NCI-H146 treated with DMSO at 0.1 percent for 48 hours (cell line): ENCODE results near the gene PRKAG2.
"Not testable (repeated sequence)": the region's sequence is repeated elsewhere in the genome, so short reads cannot be mapped to it uniquely, and the experiment has no call there.

Source experiments
- DNase-seq: peaks from one replicate; lab custom pipeline; 2025; ENCODE audit not compliant: unreplicated experiment; lab: John Stamatoyannopoulos, UW

The PRKAG2 gene

DNA sequence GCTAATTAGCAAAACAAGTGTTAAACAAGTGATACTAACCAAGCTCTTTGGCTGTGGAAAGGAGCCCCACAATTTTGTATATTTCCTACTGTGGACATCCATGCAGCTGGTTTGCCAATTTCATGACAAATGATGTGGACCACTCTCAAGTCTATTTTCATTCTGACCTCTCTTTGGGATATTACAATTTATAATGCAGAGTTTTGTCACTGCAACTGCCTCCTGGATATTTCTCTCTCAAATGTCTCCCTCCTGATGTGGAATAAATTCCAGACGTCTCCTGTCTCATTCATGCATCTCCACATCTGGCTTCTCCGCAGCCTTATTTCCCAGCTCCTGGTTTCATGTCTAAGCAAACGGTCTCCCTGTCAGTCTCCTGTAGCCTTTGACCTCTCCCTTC is 276.6 kb downstream of the PRKAG2 start:
- DNase-seq, result no peak

DNA sequence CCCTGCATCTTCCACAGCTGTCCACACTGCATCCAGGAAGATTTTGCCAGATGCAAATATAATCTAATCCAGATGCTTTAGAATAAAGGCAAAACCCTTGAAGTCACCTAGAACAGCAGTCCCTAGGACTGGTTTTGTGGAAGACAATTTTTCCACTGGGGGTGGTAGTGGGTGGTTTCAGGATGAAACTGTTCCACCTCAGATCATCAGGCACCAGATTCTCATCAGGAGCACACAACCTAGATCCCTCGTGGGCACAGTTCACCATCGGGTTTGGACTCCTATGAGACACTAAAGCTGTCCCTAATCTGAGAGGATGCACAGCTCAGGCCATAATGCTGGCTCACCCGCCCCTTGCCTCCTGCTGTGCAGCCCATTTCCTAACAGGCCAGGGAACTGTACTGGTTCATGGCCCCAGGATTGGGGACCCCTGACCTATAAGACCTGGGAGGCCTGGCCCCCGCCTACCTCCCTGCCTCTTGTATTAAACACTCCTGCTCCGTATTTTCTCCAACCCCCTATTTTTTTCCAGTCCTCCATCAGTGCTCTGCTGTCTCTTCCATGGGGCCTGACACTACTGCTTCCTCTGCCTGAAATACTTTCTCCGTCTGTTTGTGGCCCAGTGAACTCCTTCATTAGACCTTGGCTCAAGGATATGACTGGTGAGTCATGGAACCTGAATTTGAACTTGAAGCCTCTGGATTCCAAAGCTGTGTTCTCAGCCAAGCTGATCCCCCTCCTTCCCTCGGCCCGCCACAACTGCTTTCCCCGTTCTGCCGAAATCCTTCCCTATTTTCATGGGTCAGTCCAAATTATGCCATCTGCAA is 277.3 kb downstream of the PRKAG2 start:
- DNase-seq, result no peak

DNA sequence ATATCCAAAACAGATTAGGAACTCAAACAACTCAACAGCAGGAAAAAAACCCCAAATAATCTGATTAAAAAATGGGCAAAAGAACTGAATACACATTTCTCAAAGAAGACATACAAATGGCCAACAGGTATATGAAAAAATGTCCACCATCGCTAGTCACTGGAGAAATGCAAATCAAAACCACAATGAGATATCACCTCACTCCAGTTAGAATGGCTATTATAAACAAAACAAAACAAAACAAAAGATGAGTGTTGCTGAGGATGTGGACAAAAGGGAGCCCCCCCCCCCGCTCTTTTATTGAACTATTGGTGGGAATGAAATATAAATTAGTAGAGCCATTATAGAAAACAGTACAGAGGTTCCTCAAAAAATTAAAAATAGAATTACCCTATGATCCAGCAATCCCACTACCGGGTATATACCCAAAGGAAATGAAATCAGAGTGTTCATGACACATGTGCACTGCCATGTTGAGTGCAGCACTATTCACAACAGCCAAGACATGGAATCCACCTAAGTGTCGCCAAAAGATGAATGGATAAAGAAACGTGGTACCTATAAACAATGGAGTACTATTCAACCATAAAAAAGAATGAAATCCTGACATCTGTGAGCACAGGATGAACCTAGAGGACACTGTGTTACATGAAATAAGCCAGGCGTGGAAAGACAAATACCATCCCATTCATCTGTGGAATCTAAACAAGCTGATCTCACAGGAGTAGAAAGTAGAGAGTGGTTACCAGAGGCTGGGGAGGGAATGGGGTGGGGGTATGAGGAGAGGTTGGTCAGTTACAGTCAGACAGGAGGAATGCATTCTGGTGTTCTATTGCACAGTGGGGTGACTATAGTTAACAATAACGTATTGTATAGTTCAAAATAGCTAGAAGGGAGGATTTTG is 279.1 kb downstream of the PRKAG2 start:
- no peak for DNase-seq

DNA sequence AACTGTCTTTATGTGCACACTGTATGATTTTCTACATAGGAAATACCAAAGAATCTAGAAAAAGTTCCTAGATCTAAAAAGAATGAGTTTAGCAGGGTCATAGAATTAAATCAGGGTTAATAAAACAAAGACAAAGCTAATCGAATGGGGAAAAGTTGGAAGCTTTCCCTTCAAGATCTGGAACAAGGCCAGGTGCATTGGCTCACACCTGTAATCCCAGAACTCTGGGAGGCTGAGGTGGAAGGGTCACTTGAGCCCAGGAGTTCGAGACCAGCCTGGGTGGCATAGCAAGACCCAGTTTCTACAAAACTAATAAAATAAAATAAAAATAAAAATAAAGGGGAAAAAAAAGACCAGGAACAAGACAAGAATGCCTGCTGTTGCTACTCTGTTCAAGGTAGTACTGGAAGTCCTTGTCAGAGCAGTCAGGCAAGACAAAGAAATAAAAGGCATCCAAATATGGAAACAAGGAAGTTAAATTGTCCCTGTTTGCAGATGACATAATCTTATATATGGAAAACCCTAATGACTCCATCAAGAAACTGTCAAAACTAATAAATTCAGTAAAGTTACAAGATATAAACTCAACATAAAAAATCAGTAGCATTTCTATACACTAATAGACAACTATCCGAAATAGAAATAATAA is 281.1 kb downstream of the PRKAG2 start:
- DNase-seq, result no peak

DNA sequence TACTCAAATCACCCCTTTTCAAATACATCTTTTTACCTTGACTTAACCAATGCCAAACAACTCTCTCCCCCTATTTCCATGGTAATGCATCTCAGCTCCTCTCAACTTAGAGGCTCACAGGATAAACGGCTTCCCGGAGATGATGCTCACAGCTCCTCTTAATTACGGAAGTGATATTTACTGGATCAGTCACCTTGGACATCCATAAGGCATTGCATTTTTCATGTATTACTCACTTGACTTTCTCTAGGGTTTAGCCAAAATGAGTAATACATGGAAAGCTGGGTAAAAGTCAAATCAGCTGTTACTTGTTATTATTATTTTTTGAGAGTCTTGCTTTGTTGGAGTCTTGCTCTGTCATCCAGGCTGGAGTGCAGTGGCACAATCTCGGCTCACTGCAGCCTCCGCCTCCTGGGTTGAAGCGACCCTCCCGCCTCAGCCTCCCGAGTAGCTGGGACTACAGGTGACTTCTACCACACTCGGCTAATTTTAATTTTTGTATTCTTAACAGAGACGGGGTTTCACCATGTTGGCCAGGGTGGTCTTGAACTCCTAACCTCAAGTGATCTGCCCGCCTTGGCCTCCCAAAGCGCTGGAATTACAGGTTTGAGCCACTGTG is 283.9 kb downstream of the PRKAG2 start:
- no peak for DNase-seq

DNA sequence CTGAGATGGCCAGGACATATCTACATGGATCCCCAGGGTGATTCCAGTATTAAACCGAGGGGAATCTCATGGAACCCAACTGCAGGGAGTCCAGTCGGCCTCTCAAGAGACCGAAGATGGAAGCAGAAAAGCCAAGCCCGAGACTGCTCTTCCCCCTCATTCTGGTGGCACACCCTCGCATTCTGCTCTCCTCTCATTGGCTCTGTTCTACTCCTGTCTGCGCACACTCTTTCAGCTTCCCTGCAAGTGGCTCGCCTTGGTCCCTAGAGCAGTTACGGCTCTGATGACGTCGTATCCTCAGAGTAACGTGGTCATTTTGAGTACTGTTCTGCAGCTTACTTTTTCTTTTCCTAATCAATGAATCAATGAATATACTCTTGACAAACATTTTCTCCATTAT is 284.6 kb downstream of the PRKAG2 start:
- no peak for DNase-seq

DNA sequence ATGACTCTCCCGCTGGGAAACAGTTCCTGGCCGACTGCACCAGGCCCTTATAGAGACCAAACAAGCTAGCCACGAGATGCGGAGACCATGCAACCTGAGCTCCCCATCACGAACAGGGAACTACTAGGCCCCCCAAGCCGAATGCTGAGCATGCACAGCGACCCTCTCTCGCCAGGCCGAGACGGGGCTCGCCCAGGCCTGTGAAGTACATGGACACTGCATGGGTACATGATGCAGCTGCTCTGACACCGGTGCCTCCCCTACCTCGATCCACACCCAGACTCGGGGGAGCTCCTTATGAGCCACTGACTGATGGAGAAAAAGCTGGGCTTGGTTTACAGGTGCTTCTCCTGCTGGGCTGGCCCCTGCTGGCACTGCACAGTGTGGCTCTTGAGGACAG is 285.0 kb downstream of the PRKAG2 start:
- DNase-seq, result no peak

DNA sequence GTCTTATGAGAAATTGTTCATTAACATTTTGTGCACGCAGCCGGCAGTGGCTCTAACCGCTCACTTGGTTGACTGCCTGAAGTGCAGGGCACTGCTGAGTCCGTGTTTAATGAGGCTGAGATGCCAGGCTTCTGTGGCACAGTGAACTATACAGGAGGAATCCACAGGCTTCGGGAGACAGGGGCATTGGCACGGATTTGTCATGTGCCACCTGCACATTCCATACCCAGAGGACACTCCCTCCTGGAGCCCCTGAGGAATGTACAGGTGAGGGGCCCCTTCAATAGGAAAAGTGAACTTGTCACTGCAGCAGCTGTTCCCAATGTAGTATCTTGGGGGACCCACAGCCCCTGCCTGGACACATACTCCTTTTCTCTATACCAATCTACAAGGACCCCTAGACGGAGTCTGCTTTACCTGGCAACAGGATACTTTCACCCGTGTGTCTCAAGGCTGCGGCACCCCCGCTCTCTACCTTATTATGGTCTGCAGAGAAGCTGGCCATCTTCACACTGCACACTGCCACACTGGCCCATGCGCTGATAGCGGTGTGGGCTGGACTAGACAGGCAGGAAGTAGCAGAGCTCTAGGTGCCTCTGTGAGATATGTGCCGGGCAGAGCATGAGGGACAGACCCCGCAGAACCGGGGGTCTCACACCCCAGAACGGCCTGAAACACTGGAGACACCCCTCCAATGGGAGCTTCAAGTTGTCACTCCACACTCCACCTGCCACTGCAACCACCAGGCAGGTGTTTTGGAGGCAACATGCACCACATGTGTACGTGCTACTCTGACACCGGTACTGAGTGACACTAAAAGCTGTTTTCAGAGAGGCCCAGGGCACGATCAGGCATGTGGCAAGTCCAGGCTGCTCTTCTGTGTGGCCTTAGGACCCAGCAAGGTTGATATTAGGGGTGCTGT is 285.8 kb downstream of the PRKAG2 start:
- no peak for DNase-seq

DNA sequence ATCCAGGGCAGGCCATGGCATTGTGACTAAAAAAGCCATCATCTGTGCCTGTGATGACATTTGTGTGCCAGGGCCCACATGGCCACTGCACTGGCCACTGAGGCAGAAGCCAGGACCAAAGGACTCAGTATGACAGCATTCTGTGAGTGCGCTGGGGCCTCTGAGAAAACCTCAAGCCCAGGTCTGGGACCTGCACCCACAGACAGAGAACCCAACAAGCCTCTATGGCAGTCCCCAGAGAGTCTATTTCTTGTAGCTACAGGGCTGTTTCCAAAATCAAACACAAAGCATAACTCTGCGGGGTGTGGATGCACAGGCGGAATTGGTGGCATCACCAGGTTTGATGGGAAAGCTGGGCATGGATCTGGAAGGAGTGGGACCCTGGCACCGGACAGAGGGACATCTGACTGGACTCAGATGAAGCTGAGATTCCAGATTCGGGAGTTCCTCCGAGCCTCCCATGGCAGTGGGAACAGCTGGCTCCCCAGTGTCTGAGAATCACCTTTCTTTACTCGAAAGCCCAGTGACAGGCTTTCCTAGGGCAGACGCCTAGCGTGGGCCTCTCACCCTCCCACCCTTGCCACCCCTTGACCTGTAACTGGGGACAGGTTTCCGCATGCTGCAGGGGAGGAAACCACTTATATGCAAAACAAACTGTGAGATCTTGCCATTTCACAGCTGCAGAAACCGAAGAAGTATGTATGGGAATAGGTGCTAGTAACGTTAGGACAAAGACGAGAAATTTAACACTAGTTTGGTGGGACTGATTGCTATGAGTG is 286.7 kb downstream of the PRKAG2 start:
- DNase-seq, result no peak

DNA sequence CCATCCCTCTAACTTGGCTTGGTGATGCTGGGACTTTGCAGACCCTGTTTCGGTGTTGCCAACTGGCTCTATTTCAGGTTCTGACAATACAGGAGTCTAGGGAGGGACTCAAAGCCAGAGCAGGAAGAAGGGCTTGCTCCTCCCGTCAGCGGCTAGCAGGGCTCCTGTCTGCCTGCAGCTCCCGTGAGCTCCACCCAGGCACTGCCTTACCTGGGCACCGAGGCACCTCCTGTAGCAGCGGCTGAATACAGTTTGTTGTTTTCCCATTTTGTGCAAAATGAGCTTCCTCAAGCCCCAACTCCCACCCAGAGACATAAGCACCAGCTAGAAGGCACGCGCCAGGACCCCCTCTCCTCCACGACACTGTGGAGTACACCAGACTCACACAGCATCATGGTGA is 287.9 kb downstream of the PRKAG2 start:
- DNase-seq, result no peak

DNA sequence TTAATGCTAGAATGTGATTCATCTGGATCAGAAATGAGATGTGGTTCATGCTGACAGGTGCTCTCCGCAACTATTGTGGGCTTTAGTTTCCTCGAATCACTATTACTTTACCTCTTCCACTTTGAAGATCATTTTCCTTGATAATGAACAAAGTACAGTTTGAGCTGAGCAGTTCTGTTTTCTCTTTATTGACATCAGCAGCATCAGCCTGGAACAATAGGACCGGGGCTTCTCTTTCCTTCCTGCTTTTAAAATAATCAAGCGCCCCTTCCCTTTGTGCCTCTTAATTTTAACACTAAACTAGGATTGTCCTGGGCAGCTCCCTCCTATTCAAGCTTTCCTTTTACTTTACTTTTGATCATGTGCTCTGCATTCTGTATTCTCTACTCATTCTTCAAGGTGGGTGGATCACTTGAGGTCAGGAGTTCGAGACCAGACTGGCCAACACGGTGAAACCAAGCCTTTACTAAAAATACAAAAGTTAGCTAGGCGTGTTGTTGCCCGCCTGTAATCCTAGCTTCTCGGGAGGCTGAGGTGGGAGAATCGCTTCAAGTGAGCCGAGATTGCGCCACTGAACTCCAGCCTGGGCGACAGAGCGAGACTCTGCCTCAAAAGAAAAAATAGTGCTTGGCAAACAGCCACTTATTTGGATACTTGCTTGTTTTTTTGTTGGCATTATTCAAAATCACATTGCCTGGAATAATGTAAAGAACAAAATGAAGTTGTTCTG is 290.2 kb downstream of the PRKAG2 start:
- no peak for DNase-seq

DNA sequence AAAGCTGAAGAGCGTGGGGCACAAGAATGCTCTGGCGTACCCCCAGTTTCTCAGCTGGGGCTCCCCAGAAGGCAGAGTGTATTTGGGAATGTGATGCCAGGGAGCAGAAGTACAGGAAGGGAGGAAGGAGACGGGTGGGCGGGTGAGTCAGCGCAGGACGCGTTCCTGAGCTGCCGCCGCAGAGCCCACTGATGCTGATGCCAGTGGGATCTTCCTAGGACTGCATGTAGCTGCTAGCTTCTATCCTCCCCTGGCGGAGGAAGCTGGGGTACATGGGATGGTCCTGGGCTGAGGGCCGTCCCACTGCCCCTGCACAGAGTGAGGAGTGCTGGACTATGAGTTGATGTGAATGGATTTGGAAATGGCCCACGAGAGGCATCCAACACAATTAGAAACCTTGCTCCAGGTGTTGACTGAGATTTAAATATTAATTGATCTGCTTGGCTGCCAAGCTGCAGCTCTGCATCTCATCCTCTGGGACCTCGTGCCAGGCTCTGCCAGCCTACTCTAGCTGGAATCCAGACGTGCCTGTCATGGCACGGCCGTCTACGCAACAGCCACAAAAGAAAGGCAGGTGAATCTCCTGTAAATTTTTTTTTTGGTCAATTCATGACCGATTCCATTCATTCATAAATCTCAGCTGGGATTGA is 291.0 kb downstream of the PRKAG2 start:
- DNase-seq, result no peak

DNA sequence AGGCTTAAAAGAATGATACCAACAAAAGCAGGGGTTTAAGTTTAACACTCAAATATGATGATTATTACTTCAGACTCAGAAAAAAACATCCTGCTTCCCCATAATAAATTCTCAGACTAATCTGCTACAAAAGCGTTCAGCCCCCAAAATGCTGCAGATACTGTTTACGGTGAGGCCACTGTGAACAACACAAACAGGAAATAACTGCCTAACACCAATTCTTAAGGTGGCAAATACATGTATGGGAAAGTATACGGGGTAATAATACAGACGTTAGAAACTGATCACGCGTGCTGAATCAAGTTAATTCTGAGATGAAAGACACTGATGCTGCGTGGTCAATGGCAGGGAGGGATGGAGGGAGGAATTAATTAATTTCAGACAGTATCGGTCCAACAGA is 295.2 kb downstream of the PRKAG2 start:
- no peak for DNase-seq

DNA sequence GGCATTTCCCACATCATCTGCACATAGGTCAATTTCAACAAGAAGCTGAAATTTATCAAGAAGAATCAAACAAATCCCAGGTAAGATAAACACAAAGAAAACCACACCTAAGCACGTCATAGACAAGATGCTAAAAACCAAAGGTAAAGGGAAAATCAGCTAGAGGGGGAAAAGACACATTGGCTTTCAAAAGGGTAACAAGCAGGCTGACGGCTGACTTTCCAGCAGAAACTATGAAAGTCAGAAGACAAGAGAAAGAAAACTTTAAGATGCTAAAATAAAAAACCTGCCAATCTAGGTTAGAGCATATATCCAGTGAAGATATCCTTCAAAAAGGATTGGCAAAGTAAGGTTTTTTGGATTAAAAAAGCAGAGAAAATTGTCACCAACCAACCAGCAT is 297.3 kb downstream of the PRKAG2 start:
- DNase-seq, result no peak

DNA sequence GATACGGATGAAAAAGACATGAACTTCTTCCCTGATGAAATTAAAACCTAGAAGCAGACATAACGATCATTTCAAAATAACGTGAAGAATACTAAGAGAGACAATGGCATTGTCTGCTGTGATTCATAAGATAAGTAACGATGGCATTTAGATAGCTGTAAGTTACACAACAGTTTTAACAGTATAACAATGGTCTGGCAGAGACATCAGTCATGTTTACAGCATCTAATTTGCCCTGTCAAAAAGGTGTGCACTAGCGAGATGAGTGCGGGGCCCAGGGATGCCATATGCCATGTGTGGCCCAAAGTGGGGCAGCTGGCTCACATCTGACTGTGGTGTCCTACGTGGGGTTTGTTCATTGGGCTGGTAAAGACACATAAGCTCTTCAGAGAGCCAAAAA is 301.5 kb downstream of the PRKAG2 start:
- no peak for DNase-seq

DNA sequence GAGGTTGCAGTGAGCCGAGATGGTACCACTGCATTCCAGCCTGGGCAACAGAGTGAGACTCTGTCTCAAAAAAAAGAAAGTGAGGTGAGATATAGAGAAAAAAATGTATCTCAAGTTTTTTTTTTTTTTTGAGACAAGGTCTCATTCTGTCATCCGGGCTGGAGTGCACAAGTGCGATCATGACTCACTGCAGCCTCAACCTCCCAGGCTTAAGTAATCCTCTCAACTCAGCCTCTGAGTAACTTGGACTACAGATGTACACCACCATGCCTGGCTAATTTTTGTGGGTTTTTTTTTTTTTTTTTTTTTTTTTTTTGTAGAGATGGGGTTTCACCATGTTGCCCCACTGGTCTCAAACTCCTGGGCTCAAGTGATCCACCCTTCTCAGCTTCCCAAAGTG is 303.9 kb downstream of the PRKAG2 start:
- not testable (repeated sequence) for DNase-seq

DNA sequence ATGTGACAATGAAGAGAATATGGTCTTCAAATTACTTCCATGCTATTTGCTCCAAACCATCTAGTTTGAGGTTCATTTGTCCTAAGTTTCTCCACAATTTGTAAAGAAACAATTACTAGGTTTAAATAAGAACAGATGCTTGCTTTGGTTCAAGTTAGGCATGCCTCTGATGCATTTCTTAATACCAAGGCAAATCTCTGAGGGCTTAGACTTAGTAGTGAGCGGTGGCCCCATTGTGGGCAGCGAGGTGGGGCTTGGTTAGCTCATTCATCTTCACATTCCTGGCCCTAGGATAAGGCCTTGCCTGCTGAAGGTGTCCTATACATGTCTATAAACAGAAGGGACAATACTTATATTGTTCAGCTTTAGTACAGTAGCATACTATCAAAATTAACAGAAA is 304.8 kb downstream of the PRKAG2 start:
- DNase-seq, result no peak

DNA sequence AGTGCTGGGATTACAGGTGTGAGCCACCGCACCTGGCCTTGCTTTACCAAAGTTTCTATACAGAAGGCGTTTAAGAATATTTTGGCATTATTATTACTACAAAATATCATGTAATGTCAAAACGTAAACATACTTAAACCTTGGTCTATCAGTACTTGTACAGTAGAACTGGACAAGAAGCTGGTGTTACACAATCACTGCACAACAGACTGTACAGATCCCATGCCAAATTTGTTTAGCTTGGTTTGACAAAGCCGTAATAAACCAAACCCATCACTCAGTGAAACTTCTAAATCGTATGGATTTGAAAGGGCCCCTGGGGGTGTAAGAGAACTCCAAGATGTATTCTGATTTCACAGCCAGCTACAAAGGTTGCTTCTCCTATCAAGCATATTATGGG is 305.4 kb downstream of the PRKAG2 start:
- no peak for DNase-seq
